Keratinocyte (primary cell): ENCODE data around the gene MAJIN. TPM values are rescaled to one million over a fixed set of nuclear protein-coding genes. Genes with fewer than 3 reads are reported as not detected.

Experiments
- DNase-seq: peaks from one replicate; pipeline ENCODE4 v3.0.0-alpha.2; 2011; ENCODE audit warnings: low read depth, missing footprints, low spot score
- FAIRE-seq: peaks from 2 replicates; lab custom pipeline; 2011; peaks lifted over from hg19 to GRCh38; lab: Jason Lieb, UNC
- H2AFZ ChIP-seq: 2 replicates; pipeline ENCODE4 v1.6.0; 2012; ENCODE audit warnings: low read length, control low read depth, inconsistent platforms; ENCODE audit not compliant: control insufficient read depth
- H3K27ac ChIP-seq: 2 replicates; pipeline ENCODE4 v1.5.1; 2011; ENCODE audit warnings: low read length; ENCODE audit not compliant: control insufficient read depth, insufficient read depth
- H3K27me3 ChIP-seq: 3 replicates; pipeline ENCODE4 v1.6.0; 2011; ENCODE audit warnings: low read length; ENCODE audit not compliant: control insufficient read depth, insufficient read depth; ENCODE audit errors: extremely low read depth
- H3K36me3 ChIP-seq, 2 experiments: 2 replicates in 1 of 2; 3 replicates in 1 of 2; pipeline ENCODE4 v1.5.1; 2011; ENCODE audit warnings: low read length in 2 of 2, mild to moderate bottlenecking in 1 of 2; ENCODE audit not compliant: control insufficient read depth in 2 of 2, insufficient read depth in 2 of 2; ENCODE audit errors: extremely low read depth in 1 of 2
- H3K4me1 ChIP-seq: 3 replicates; pipeline ENCODE4 v1.5.1; 2011; ENCODE audit warnings: low read length; ENCODE audit not compliant: control insufficient read depth, insufficient read depth; ENCODE audit errors: extremely low read depth
- H3K4me2 ChIP-seq: 3 replicates; pipeline ENCODE4 v1.6.0; 2011; ENCODE audit warnings: low read depth, low read length; ENCODE audit not compliant: control insufficient read depth, insufficient read depth; ENCODE audit errors: extremely low read depth
- H3K4me3 ChIP-seq, 3 experiments: fragments of 200-600 bp in 1 of 3; sonication (generic) in 1 of 3; 2 replicates in 2 of 3; 3 replicates in 1 of 3; pipeline ENCODE4 v1.5.1; 2011 to 2016; ENCODE audit warnings: low read length in 3 of 3, mild to moderate bottlenecking in 3 of 3, control low read depth in 2 of 3, inconsistent platforms in 1 of 3, low read depth in 1 of 3, mixed read lengths in 1 of 3, mixed run types in 1 of 3, moderate library complexity in 1 of 3; ENCODE audit not compliant: control insufficient read depth in 2 of 3, insufficient read depth in 2 of 3; ENCODE audit errors: extremely low read depth in 1 of 3
- H3K79me2 ChIP-seq: 2 replicates; pipeline ENCODE4 v1.6.0; 2012; ENCODE audit warnings: low read length; ENCODE audit not compliant: control insufficient read depth, insufficient read depth
- H3K9ac ChIP-seq: 3 replicates; pipeline ENCODE4 v1.6.0; 2011; ENCODE audit warnings: low read length; ENCODE audit not compliant: control insufficient read depth, insufficient read depth; ENCODE audit errors: extremely low read depth
- H3K9me1 ChIP-seq: 3 replicates; pipeline ENCODE4 v1.6.0; 2011; ENCODE audit warnings: low read length; ENCODE audit not compliant: control insufficient read depth, insufficient read depth; ENCODE audit errors: extremely low read depth
- H3K9me3 ChIP-seq: 2 replicates; pipeline ENCODE4 v1.5.1; 2012; ENCODE audit warnings: low read depth, low read length; ENCODE audit not compliant: control insufficient read depth
- H4K20me1 ChIP-seq: 3 replicates; pipeline ENCODE4 v1.6.0; 2011; ENCODE audit warnings: low read length; ENCODE audit not compliant: control insufficient read depth, insufficient read depth; ENCODE audit errors: extremely low read depth
- CTCF ChIP-seq, 3 experiments: IDR thresholded peaks in 1 of 3; conservative IDR thresholded peaks in 1 of 3; optimal IDR thresholded peaks in 1 of 3; 2 replicates in 2 of 3; 3 replicates in 1 of 3; pipeline versions ENCODE3 to v1.5.1; 2011; ENCODE audit warnings: low read length in 3 of 3, mild to moderate bottlenecking in 3 of 3, moderate library complexity in 2 of 3, control low read depth in 1 of 3, inconsistent platforms in 1 of 3; ENCODE audit not compliant: insufficient read depth in 2 of 3; ENCODE audit errors: extremely low read depth in 1 of 3
- EZH2 ChIP-seq: IDR thresholded peaks from one replicate; pipeline ENCODE4 v1.6.1; 2012; ENCODE audit warnings: inconsistent platforms, mild to moderate bottlenecking, low read length, moderate library complexity
- dilution Hi-C: fragments of 300-500 bp; cut with MboI; formaldehyde crosslinking; loops from one replicate; pipeline ENCODE4 v1.7.0; 2020; ENCODE audit warnings: low sequenced_read_pairs; ENCODE audit not compliant: extremely low pct_ligation_motif_present
- polyA plus RNA-seq, 5 experiments: library from polyadenylated mRNA; depleted of rRNA in 3 of 5; stranded (reverse) in 3 of 5; stranded (forward) in 1 of 5; unstranded in 1 of 5; fragments of >200 nt; gene quantifications; 1 replicate in 1 of 5; 2 replicates in 3 of 5; 3 replicates in 1 of 5; pipeline versions ENCODE4 v1.2.1 to v1.2.3, GENCODE V29; 2011 to 2012; ENCODE audit warnings: missing spikeins in 2 of 5, low read depth in 1 of 5, low replicate concordance in 1 of 5

The MAJIN gene
- polyA plus RNA-seq, 1 donor (not counting 4 experiments of a cell fraction or from before 2014, with no cell fraction given) = 0.09 TPM

DNA sequence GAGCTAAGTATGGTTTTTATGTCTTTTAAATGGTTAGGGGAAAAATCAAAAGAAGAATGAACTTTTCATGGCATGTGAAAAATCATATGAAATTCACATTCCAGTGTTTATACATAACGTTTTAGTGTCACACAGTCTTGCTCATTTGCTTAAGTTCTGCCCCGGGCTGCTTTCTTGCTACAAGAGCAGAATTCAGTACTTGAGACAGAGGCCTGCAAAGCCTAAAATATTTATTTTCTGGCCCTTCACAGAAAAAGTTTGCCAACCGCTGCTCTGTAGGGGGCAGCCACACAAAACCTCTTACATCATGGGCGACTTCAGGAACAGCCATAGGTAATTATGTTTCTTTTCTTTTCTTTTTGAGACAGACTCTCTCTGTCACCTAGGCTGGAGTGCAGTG, 53.9 kb downstream of the MAJIN start:
- Histone ChIP-seq H3K36me3 (peaks cover 0 to 11% of the 10 kb centered on the region in 2 experiments), H3K4me1 (peaks cover 13% of the 10 kb centered on the region), H2AFZ (peak overlapping the region; percentile 76), H4K20me1 (no peaks in the 10 kb centered on the region), H3K9me1 (no peaks in the 10 kb centered on the region), H3K27me3 (no peaks in the 10 kb centered on the region), H3K4me2 (peak overlapping the region; percentile 100), H3K4me3 (peak overlapping the region; percentile 71 to 89 (median 87)), H3K79me2 (peaks cover 14% of the 10 kb centered on the region), H3K9ac (peak overlapping the region; percentile 95), H3K27ac (peak overlapping the region; percentile 76), H3K9me3 (no peaks in the 10 kb centered on the region)
- TF ChIP-seq EZH2 = no peak
- peak in 1 of 3 experiments; percentile 22 for TF ChIP-seq CTCF (optimal IDR thresholded peaks at IDR 0.05 in 1 of 3, IDR thresholded peaks at IDR 0.05 in 1 of 3, conservative IDR thresholded peaks at IDR 0.05 in 1 of 3; ENCODE audit: extremely low read depth in 1 of 3, insufficient read depth in 2 of 3, low read length in 3 of 3)
- no peak for FAIRE-seq
- dilution Hi-C loops = no loop called here
- no peak for DNase-seq

GRCh38 chr11:64917663-64917995, 54.3 kb downstream of the MAJIN start:
- DNase-seq (no peak), FAIRE-seq (no peak)
- Histone ChIP-seq H2AFZ (peak overlapping the region; percentile 76), H3K4me2 (peak overlapping the region; percentile 100), H3K27ac (peak overlapping the region; percentile 76), H3K79me2 (peaks cover 14% of the 10 kb centered on the region), H3K36me3 (peaks cover 0 to 15% of the 10 kb centered on the region in 2 experiments), H3K9me3 (no peaks in the 10 kb centered on the region), H3K9ac (peak overlapping the region; percentile 95), H3K27me3 (no peaks in the 10 kb centered on the region), H3K4me1 (peaks cover 13% of the 10 kb centered on the region), H3K9me1 (no peaks in the 10 kb centered on the region), H4K20me1 (no peaks in the 10 kb centered on the region), H3K4me3 (peak overlapping the region; percentile 71 to 89 (median 87))
- dilution Hi-C loops = no loop called here
- no peak for TF ChIP-seq CTCF (optimal IDR thresholded peaks at IDR 0.05 in 1 of 3, IDR thresholded peaks at IDR 0.05 in 1 of 3, conservative IDR thresholded peaks at IDR 0.05 in 1 of 3; ENCODE audit: extremely low read depth in 1 of 3, insufficient read depth in 2 of 3, low read length in 3 of 3)
- no peak for TF ChIP-seq EZH2
